Central memory CD8-positive, alpha-beta T cell (primary cell): ENCODE results near the gene HERPUD1.

ENCODE experiments used
- ATAC-seq: fragments of 150-1000 bp; cut with Tn5 transposase; replicated peaks from 2 replicates; pipeline ENCODE4 v1.10.0; 2022; ENCODE audit warnings: mild to moderate bottlenecking, moderate FRiP score, moderate number of reproducible peaks; ENCODE audit not compliant: poor library complexity, severe bottlenecking; ENCODE audit errors: extremely low read depth
- DNase-seq, 2 donors: peaks; one replicate each; pipeline ENCODE4 v3.0.0; 2021; ENCODE audit warnings: low spot score in 2 of 2
- H3K27ac Mint-ChIP-seq: one replicate; pipeline ENCODE4 v1.8.0; 2022; ENCODE audit warnings: low read depth, mild to moderate bottlenecking, moderate library complexity, mixed read lengths
- H3K27me3 Mint-ChIP-seq: one replicate; pipeline ENCODE4 v1.8.0; 2022; ENCODE audit warnings: mixed read lengths
- H3K36me3 Mint-ChIP-seq: one replicate; pipeline ENCODE4 v1.8.0; 2022; ENCODE audit warnings: mild to moderate bottlenecking, moderate library complexity, mixed read lengths; ENCODE audit not compliant: insufficient read depth
- H3K4me1 Mint-ChIP-seq: one replicate; pipeline ENCODE4 v1.8.0; 2022; ENCODE audit warnings: mixed read lengths
- H3K4me3 Mint-ChIP-seq: one replicate; pipeline ENCODE4 v1.8.0; 2022; ENCODE audit warnings: mild to moderate bottlenecking, moderate library complexity, mixed read lengths
- H3K9me3 Mint-ChIP-seq: one replicate; pipeline ENCODE4 v1.8.0; 2022; ENCODE audit warnings: mixed read lengths

Gene HERPUD1

GRCh38 chr16:56895813-56896212, 36.1 kb upstream of the HERPUD1 start:
- no peak overlapping the region for H3K4me3 Mint-ChIP-seq
- ATAC-seq (no peak), DNase-seq (no peak)
- H3K27me3 Mint-ChIP-seq, result no peaks in the 10 kb centered on the region
- H3K4me1 Mint-ChIP-seq, result peaks cover 21% of the 10 kb centered on the region
- H3K27ac Mint-ChIP-seq, result no peak overlapping the region
- H3K9me3 Mint-ChIP-seq, result no peaks in the 10 kb centered on the region
- H3K36me3 Mint-ChIP-seq, result peaks cover 2% of the 10 kb centered on the region

GRCh38 chr16:56896244-56896643, 35.7 kb upstream of the HERPUD1 start:
- ATAC-seq, result no peak
- Mint-ChIP-seq H3K27ac (no peak overlapping the region), H3K4me3 (no peak overlapping the region), H3K9me3 (no peaks in the 10 kb centered on the region), H3K4me1 (peaks cover 25% of the 10 kb centered on the region), H3K27me3 (no peaks in the 10 kb centered on the region), H3K36me3 (peaks cover 2% of the 10 kb centered on the region)
- no peak for DNase-seq

GRCh38 chr16:56897026-56897799, 34.7 kb upstream of the HERPUD1 start:
- no peak for ATAC-seq
- H3K4me1 Mint-ChIP-seq, result peaks cover 26% of the 10 kb centered on the region
- H3K9me3 Mint-ChIP-seq, result no peaks in the 10 kb centered on the region
- no peaks in the 10 kb centered on the region for H3K36me3 Mint-ChIP-seq
- H3K27ac Mint-ChIP-seq, result no peak overlapping the region
- no peak for DNase-seq
- H3K27me3 Mint-ChIP-seq, result no peaks in the 10 kb centered on the region
- H3K4me3 Mint-ChIP-seq, result no peak overlapping the region

GRCh38 chr16:56898847-56899246, 33.1 kb upstream of the HERPUD1 start:
- no peaks in the 10 kb centered on the region for H3K9me3 Mint-ChIP-seq
- no peaks in the 10 kb centered on the region for H3K36me3 Mint-ChIP-seq
- peak overlapping the region; percentile 61 for H3K27ac Mint-ChIP-seq
- no peak overlapping the region for H3K4me3 Mint-ChIP-seq
- H3K4me1 Mint-ChIP-seq, result peaks cover 26% of the 10 kb centered on the region
- DNase-seq, result no peak
- H3K27me3 Mint-ChIP-seq, result no peaks in the 10 kb centered on the region
- ATAC-seq, result peak; percentile 73

GRCh38 chr16:56903866-56904265, 28.1 kb upstream of the HERPUD1 start:
- H3K27ac Mint-ChIP-seq, result no peak overlapping the region
- no peaks in the 10 kb centered on the region for H3K9me3 Mint-ChIP-seq
- H3K4me1 Mint-ChIP-seq, result peaks cover 22% of the 10 kb centered on the region
- H3K27me3 Mint-ChIP-seq, result no peaks in the 10 kb centered on the region
- no peak for DNase-seq
- no peaks in the 10 kb centered on the region for H3K36me3 Mint-ChIP-seq
- H3K4me3 Mint-ChIP-seq, result no peak overlapping the region
- ATAC-seq, result no peak

- Mint-ChIP-seq H3K27ac (no peak overlapping the region), H3K27me3 (peaks cover 4% of the 10 kb centered on the region), H3K4me3 (no peak overlapping the region), H3K36me3 (no peaks in the 10 kb centered on the region), H3K9me3 (no peaks in the 10 kb centered on the region), H3K4me1 (no peaks in the 10 kb centered on the region)
- DNase-seq, result no peak
- no peak for ATAC-seq
Measured at GRCh38 chr16:56907401-56907800, 24.5 kb upstream of the HERPUD1 start.

GRCh38 chr16:56909527-56909979, 22.4 kb upstream of the HERPUD1 start:
- DNase-seq (no peak), ATAC-seq (no peak)
- no peak overlapping the region for H3K27ac Mint-ChIP-seq
- H3K27me3 Mint-ChIP-seq, result peaks cover 11% of the 10 kb centered on the region
- no peaks in the 10 kb centered on the region for H3K9me3 Mint-ChIP-seq
- H3K4me3 Mint-ChIP-seq, result no peak overlapping the region
- H3K36me3 Mint-ChIP-seq, result no peaks in the 10 kb centered on the region
- no peaks in the 10 kb centered on the region for H3K4me1 Mint-ChIP-seq

- no peaks in the 10 kb centered on the region for H3K36me3 Mint-ChIP-seq
- no peaks in the 10 kb centered on the region for H3K4me1 Mint-ChIP-seq
- H3K27ac Mint-ChIP-seq, result no peak overlapping the region
- DNase-seq, result no peak
- no peaks in the 10 kb centered on the region for H3K9me3 Mint-ChIP-seq
- no peak for ATAC-seq
- no peak overlapping the region for H3K4me3 Mint-ChIP-seq
- H3K27me3 Mint-ChIP-seq, result peaks cover 11% of the 10 kb centered on the region
Measured at GRCh38 chr16:56910112-56910511, 21.8 kb upstream of the HERPUD1 start.

- peaks cover 11% of the 10 kb centered on the region for H3K27me3 Mint-ChIP-seq
- H3K4me3 Mint-ChIP-seq, result no peak overlapping the region
- no peak for ATAC-seq
- DNase-seq, result no peak
- H3K9me3 Mint-ChIP-seq, result no peaks in the 10 kb centered on the region
- H3K4me1 Mint-ChIP-seq, result no peaks in the 10 kb centered on the region
- no peaks in the 10 kb centered on the region for H3K36me3 Mint-ChIP-seq
- no peak overlapping the region for H3K27ac Mint-ChIP-seq
Measured at GRCh38 chr16:56910654-56911539, 21.0 kb upstream of the HERPUD1 start.

- H3K27me3 Mint-ChIP-seq, result peaks cover 11% of the 10 kb centered on the region
- H3K9me3 Mint-ChIP-seq, result no peaks in the 10 kb centered on the region
- H3K36me3 Mint-ChIP-seq, result no peaks in the 10 kb centered on the region
- no peak for DNase-seq
- peak; percentile 19 for ATAC-seq
- peaks cover 7% of the 10 kb centered on the region for H3K4me1 Mint-ChIP-seq
- no peak overlapping the region for H3K4me3 Mint-ChIP-seq
- H3K27ac Mint-ChIP-seq, result no peak overlapping the region
Measured at GRCh38 chr16:56911771-56912571, 20.0 kb upstream of the HERPUD1 start.

GRCh38 chr16:56912746-56913708, 18.9 kb upstream of the HERPUD1 start:
- Mint-ChIP-seq H3K36me3 (no peaks in the 10 kb centered on the region), H3K4me3 (no peak overlapping the region), H3K27me3 (peaks cover 11% of the 10 kb centered on the region), H3K4me1 (peaks cover 14% of the 10 kb centered on the region), H3K9me3 (no peaks in the 10 kb centered on the region), H3K27ac (no peak overlapping the region)
- ATAC-seq (no peak), DNase-seq (no peak)
